H1 (cell line): ENCODE data around the gene WDR27. TPM values are rescaled to one million over a fixed set of nuclear protein-coding genes. Genes with fewer than 3 reads are reported as not detected.

Source experiments
- CTCF ChIA-PET: fragments of 300-600 bp; sonication (Branson Sonifier 250); formaldehyde crosslinking; loops from one replicate; lab custom pipeline; 2021; ENCODE audit not compliant: partially characterized antibody; lab: Charles Lee
- POLR2A ChIA-PET: fragments of 300-600 bp; sonication (Branson Sonifier 250); formaldehyde crosslinking; loops from one replicate; lab custom pipeline; 2021; ENCODE audit warnings: inconsistent platforms; ENCODE audit not compliant: partially characterized antibody; lab: Charles Lee
- DNase-seq, 2 experiments: peaks; one replicate each; pipeline versions ENCODE4 v3.0.0 to v3.0.0-alpha.2; 2010 to 2022; ENCODE audit warnings: low spot score in 2 of 2, low read depth in 1 of 2, mixed read lengths in 1 of 2
- FAIRE-seq: peaks from 2 replicates; lab custom pipeline; 2011; peaks lifted over from hg19 to GRCh38; lab: Jason Lieb, UNC
- H2AFZ ChIP-seq: 2 replicates; pipeline ENCODE4 v1.8.1; 2012; ENCODE audit warnings: low read length, inconsistent platforms
- H2AK5ac ChIP-seq: 2 replicates; pipeline ENCODE4 v1.6.1; 2013; ENCODE audit warnings: low read depth, low read length
- H2BK120ac ChIP-seq: replicated peaks from 2 replicates; pipeline ENCODE3; 2013; ENCODE audit warnings: low read depth, low read length, inconsistent platforms
- H2BK12ac ChIP-seq: 2 replicates; pipeline ENCODE4 v1.6.1; 2013; ENCODE audit warnings: low read depth, low read length
- H2BK15ac ChIP-seq: 2 replicates; pipeline ENCODE4 v1.6.1; 2013; ENCODE audit warnings: low read length
- H2BK20ac ChIP-seq: 2 replicates; pipeline ENCODE4 v1.6.1; 2013; ENCODE audit warnings: low read length
- H2BK5ac ChIP-seq: 2 replicates; pipeline ENCODE4 v1.6.1; 2013; ENCODE audit warnings: low read depth, low read length
- H3K14ac ChIP-seq: 2 replicates; pipeline ENCODE4 v1.6.1; 2013; ENCODE audit warnings: inconsistent platforms; ENCODE audit not compliant: insufficient read length
- H3K18ac ChIP-seq: 2 replicates; pipeline ENCODE4 v1.6.1; 2013; ENCODE audit warnings: low read length; ENCODE audit errors: extremely low read depth
- H3K23ac ChIP-seq: 2 replicates; pipeline ENCODE4 v1.6.1; 2013; ENCODE audit warnings: inconsistent platforms; ENCODE audit not compliant: insufficient read length
- H3K23me2 ChIP-seq: 2 replicates; pipeline ENCODE4 v1.6.1; 2013; ENCODE audit warnings: low read depth, low read length
- H3K27ac ChIP-seq: 2 replicates; pipeline ENCODE4 v1.6.1; 2011; ENCODE audit warnings: low read depth, low read length, inconsistent platforms
- H3K27me3 ChIP-seq, 4 experiments: replicated peaks in 1 of 4; 1 replicate in 1 of 4; 2 replicates in 3 of 4; pipeline versions ENCODE4 v1.6.1 to v1.8.1; 2011 to 2013; ENCODE audit warnings: low read length in 3 of 4, mild to moderate bottlenecking in 3 of 4, inconsistent platforms in 2 of 4, mixed read lengths in 2 of 4, moderate library complexity in 1 of 4; ENCODE audit not compliant: control insufficient read depth in 3 of 4, insufficient read depth in 3 of 4; ENCODE audit errors: extremely low read depth in 1 of 4
- H3K36me3 ChIP-seq, 4 experiments: 2 replicates each; pipeline versions ENCODE4 v1.6.1 to v1.8.1; 2011 to 2013; ENCODE audit warnings: mild to moderate bottlenecking in 4 of 4, low read length in 3 of 4, moderate library complexity in 2 of 4, control low read depth in 1 of 4, inconsistent platforms in 1 of 4; ENCODE audit not compliant: insufficient read depth in 4 of 4, control insufficient read depth in 2 of 4
- H3K4ac ChIP-seq: replicated peaks from 2 replicates; pipeline ENCODE3; 2013; ENCODE audit warnings: low read length, low read depth, mixed read lengths, inconsistent platforms; ENCODE audit not compliant: insufficient read length
- H3K4me1 ChIP-seq, 4 experiments: replicated peaks in 1 of 4; 1 replicate in 1 of 4; 2 replicates in 3 of 4; pipeline versions ENCODE4 v1.6.1 to v1.8.1; 2011 to 2013; ENCODE audit warnings: low read length in 3 of 4, inconsistent platforms in 2 of 4, mixed read lengths in 1 of 4; ENCODE audit not compliant: insufficient read depth in 4 of 4, control insufficient read depth in 3 of 4
- H3K4me2 ChIP-seq, 2 experiments: 2 replicates each; pipeline versions ENCODE4 v1.6.1 to v1.8.1; 2011 to 2013; ENCODE audit warnings: low read depth in 2 of 2, low read length in 2 of 2, control low read depth in 1 of 2, inconsistent platforms in 1 of 2, mild to moderate bottlenecking in 1 of 2; ENCODE audit not compliant: insufficient read depth in 1 of 2
- H3K4me3 ChIP-seq, 4 experiments: fragments of 200-600, 300-600 bp in 1 of 4; sonication (generic), shearing (Covaris generic), sonication (Bioruptor Twin) in 1 of 4; 2 replicates each; pipeline versions ENCODE4 v1.5.1 to v1.8.1; 2011 to 2016; ENCODE audit warnings: low read length in 4 of 4, low read depth in 3 of 4, control low read depth in 2 of 4, inconsistent platforms in 2 of 4, mild to moderate bottlenecking in 2 of 4, mixed read lengths in 1 of 4, moderate library complexity in 1 of 4; ENCODE audit not compliant: insufficient read depth in 2 of 4; ENCODE audit errors: extremely low read depth in 1 of 4
- H3K56ac ChIP-seq: replicated peaks from 2 replicates; pipeline ENCODE3; 2013; ENCODE audit warnings: low read depth, mild to moderate bottlenecking, mixed read lengths, low read length, inconsistent platforms; ENCODE audit not compliant: insufficient read length
- H3K79me1 ChIP-seq: 2 replicates; pipeline ENCODE4 v1.6.1; 2013; ENCODE audit warnings: low read depth, low read length, control low read depth
- H3K79me2 ChIP-seq, 2 experiments: 2 replicates each; pipeline versions ENCODE4 v1.6.1 to v1.8.1; 2012 to 2013; ENCODE audit warnings: low read length in 2 of 2, mild to moderate bottlenecking in 2 of 2, inconsistent platforms in 1 of 2; ENCODE audit not compliant: insufficient read depth in 2 of 2, control insufficient read depth in 1 of 2
- H3K9ac ChIP-seq, 4 experiments: replicated peaks in 1 of 4; 1 replicate in 1 of 4; 2 replicates in 3 of 4; pipeline versions ENCODE4 v1.6.1 to v1.8.1; 2011 to 2013; ENCODE audit warnings: low read depth in 3 of 4, low read length in 3 of 4, control low read depth in 2 of 4, mild to moderate bottlenecking in 2 of 4, moderate library complexity in 2 of 4, inconsistent platforms in 1 of 4; ENCODE audit errors: extremely low read depth in 1 of 4
- H3K9me3 ChIP-seq, 2 experiments: 2 replicates each; pipeline versions ENCODE4 v1.6.1 to v1.8.1; 2012 to 2013; ENCODE audit warnings: mild to moderate bottlenecking in 2 of 2, moderate library complexity in 2 of 2, control low read depth in 1 of 2, inconsistent platforms in 1 of 2, low read depth in 1 of 2, low read length in 1 of 2, mixed read lengths in 1 of 2; ENCODE audit not compliant: insufficient read depth in 2 of 2
- H4K20me1 ChIP-seq, 2 experiments: replicated peaks in 1 of 2; 2 replicates each; pipeline versions ENCODE3 to v1.8.1; 2011 to 2013; ENCODE audit warnings: inconsistent platforms in 2 of 2, low read length in 2 of 2, mild to moderate bottlenecking in 1 of 2; ENCODE audit not compliant: insufficient read depth in 2 of 2, control insufficient read depth in 1 of 2
- H4K5ac ChIP-seq: 2 replicates; pipeline ENCODE4 v1.6.1; 2013; ENCODE audit warnings: low read length, low read depth, mixed read lengths, inconsistent platforms; ENCODE audit not compliant: insufficient read length
- H4K8ac ChIP-seq: 2 replicates; pipeline ENCODE4 v1.8.0; 2013; ENCODE audit warnings: mild to moderate bottlenecking, moderate library complexity, low read length, inconsistent platforms; ENCODE audit not compliant: insufficient read depth; ENCODE audit errors: extremely low read depth
- H4K91ac ChIP-seq: replicated peaks from 2 replicates; pipeline ENCODE3; 2013; ENCODE audit warnings: low read length, mixed read lengths, inconsistent platforms; ENCODE audit not compliant: insufficient read length
- HDAC2 ChIP-seq, 2 experiments: fragments of 300-600 bp in 1 of 2; sonication (generic) in 1 of 2; IDR thresholded peaks; 2 replicates each; pipeline ENCODE4 v1.6.1; 2011 to 2012; ENCODE audit warnings: low read depth in 2 of 2, low read length in 2 of 2, mild to moderate bottlenecking in 2 of 2, moderate library complexity in 2 of 2, borderline replicate concordance in 1 of 2, inconsistent platforms in 1 of 2
- JUN ChIP-seq: IDR thresholded peaks from 2 replicates; pipeline ENCODE4 v1.6.1; 2011; ENCODE audit warnings: low read depth, mild to moderate bottlenecking, improper control_type of control experiment, low read length
- POLR2A ChIP-seq, 2 experiments: IDR thresholded peaks; 1 replicate in 1 of 2; 2 replicates in 1 of 2; pipeline ENCODE4 v1.6.1; 2011; ENCODE audit warnings: low read depth in 2 of 2, low read length in 2 of 2, mild to moderate bottlenecking in 2 of 2; ENCODE audit errors: control extremely low read depth in 1 of 2
- SAP30 ChIP-seq: fragments of 300-600 bp; sonication (generic); IDR thresholded peaks from 2 replicates; pipeline ENCODE4 v1.7.1; 2012; ENCODE audit warnings: low read length, moderate library complexity, mild to moderate bottlenecking, inconsistent platforms; ENCODE audit not compliant: insufficient read depth, insufficient replicate concordance
- SIRT6 ChIP-seq: IDR thresholded peaks from one replicate; pipeline ENCODE4 v1.7.1; 2012; ENCODE audit warnings: low read length, inconsistent platforms
- TAF1 ChIP-seq: IDR thresholded peaks from 2 replicates; pipeline ENCODE4 v1.6.1; 2011; ENCODE audit warnings: mild to moderate bottlenecking, low read depth, low read length
- WGBS, 2 experiments: shearing (Covaris generic) in 1 of 2; methylation state at CpG; one replicate each; pipeline versions ENCODE4 v1.1.6 to v1.1.7; 2013 to 2015; ENCODE audit warnings: low lambda C conversion rate in 2 of 2, mixed read lengths in 2 of 2, inconsistent platforms in 1 of 2, low coverage in 1 of 2, missing lambda C conversion rate in 1 of 2; ENCODE audit not compliant: insufficient replicate concordance in 2 of 2, insufficient coverage in 1 of 2, insufficient read length in 1 of 2; ENCODE audit errors: extremely low coverage in 1 of 2, missing lambda C conversion rate in 1 of 2; 5-methylcytosine and 5-hydroxymethylcytosine counted together
- polyA plus RNA-seq, 7 experiments: library from polyadenylated mRNA; depleted of rRNA in 3 of 7; stranded (reverse) in 5 of 7; unstranded in 2 of 7; fragments of >200 nt in 5 of 7; fragments of 200-250 nt in 2 of 7; gene quantifications; 1 replicate in 5 of 7; 2 replicates in 1 of 7; 4 replicates in 1 of 7; pipeline versions ENCODE4 v1.2.1 to v1.2.3, GENCODE V29; 2011 to 2013; ENCODE audit warnings: missing spikeins in 2 of 7, mixed read lengths in 2 of 7
- total RNA-seq: library from RNA; stranded (reverse); fragmentation: NEBNext Ultra II Directional; extraction: Animal tissue kit (Norgen Biotek cat#: 25700); gene quantifications from 2 replicates; pipeline ENCODE4 v1.2.1, GENCODE V29; 2021

Gene WDR27
- total and polyA plus RNA-seq, 2 of the 8 experiments (the other 6 are each of a cell fraction or from before 2014, with no cell fraction given): 53.6 to 68.6 TPM

- H3K79me2 ChIP-seq: peaks cover 4% of the 10 kb centered on the region in 2 experiments; a peak in 2 of 4 replicates
Observed at GRCh38 chr6:169625376-169625775, 76.5 kb downstream of the WDR27 start.

More at GRCh38 chr6:169625376-169625775, 76.5 kb downstream of the WDR27 start:
- Histone ChIP-seq H2BK120ac (no peak overlapping the region), H2BK15ac (no peak overlapping the region), H3K4me1 (peaks cover 1 to 12% (median 11%) of the 10 kb centered on the region in 4 experiments; a peak in 6 of 7 replicates), H3K18ac (no peak overlapping the region), H3K79me1 (peaks cover 5% of the 10 kb centered on the region), H3K36me3 (peaks cover 4 to 27% (median 17%) of the 10 kb centered on the region in 4 experiments), H3K56ac (no peak overlapping the region), H3K4me3 (no peak overlapping the region), H2AK5ac (no peak overlapping the region), H2AFZ (no peak overlapping the region), H3K9ac (no peak overlapping the region), H3K9me3 (no peaks in the 10 kb centered on the region; a peak in 1 of 4 replicates), H3K14ac (no peak overlapping the region), H3K4me2 (no peak overlapping the region), H2BK12ac (no peak overlapping the region), H3K23ac (no peak overlapping the region), H4K5ac (no peak overlapping the region), H3K27me3 (no peaks in the 10 kb centered on the region), H4K91ac (no peak overlapping the region), H3K27ac (no peak overlapping the region), H3K23me2 (peaks cover 7% of the 10 kb centered on the region), H2BK5ac (no peak overlapping the region), H4K20me1 (peaks cover 2 to 10% of the 10 kb centered on the region in 2 experiments), H2BK20ac (no peak overlapping the region), H3K4ac (no peak overlapping the region), H4K8ac (no peak overlapping the region)
- WGBS, 2 experiments: 97% methylated on average over 15 of the region's 15 CpGs; no CpG with 5 or more reads in 1 of the 2 experiments
- ChIA-PET POLR2A (no interaction called here), CTCF (interaction anchor here (0.6 kb wide), 1 partner anchor 539 kb away, joined by 4 read pairs; no protein-coding TSS in a partner anchor)
- no peak for TF ChIP-seq HDAC2 (IDR thresholded peaks at IDR 0.05; ENCODE audit: borderline replicate concordance in 1 of 2, low read depth in 2 of 2, low read length in 2 of 2)
- TF ChIP-seq SAP30: no peak
- no peak for TF ChIP-seq POLR2A (IDR thresholded peaks at IDR 0.05; ENCODE audit: control extremely low read depth in 1 of 2, low read depth in 2 of 2, low read length in 2 of 2)
- TF ChIP-seq JUN: no peak
- no peak for TF ChIP-seq SIRT6
- TF ChIP-seq TAF1: no peak
- DNase-seq (no peak), FAIRE-seq (no peak)
